DOHH2 (cell line): ENCODE data around the gene NTRK1.
A peak's percentile ranks its signal among the peaks of the same experiment; 100 is the strongest.

Experiments used
- H3F3A ChIP-seq: fragments of 200-600 bp; sonication (generic), shearing (Covaris generic); 2 replicates; pipeline ENCODE4 v1.6.0; 2016; ENCODE audit warnings: antibody characterized with exemption, mild to moderate bottlenecking; ENCODE audit not compliant: control insufficient read depth, insufficient read depth
- H3K27ac ChIP-seq: fragments of 200-600 bp; sonication (generic); 2 replicates; pipeline ENCODE4 v1.5.1; 2014; ENCODE audit warnings: low read depth, mild to moderate bottlenecking, low read length, moderate library complexity
- H3K27me3 ChIP-seq: fragments of 200-600 bp; sonication (generic); 2 replicates; pipeline ENCODE4 v1.6.1; 2014; ENCODE audit warnings: mild to moderate bottlenecking, low read length, mixed read lengths; ENCODE audit not compliant: control insufficient read depth
- H3K36me3 ChIP-seq: fragments of 200-600 bp; sonication (generic); 2 replicates; pipeline ENCODE4 v1.6.1; 2014; ENCODE audit warnings: mild to moderate bottlenecking, low read length, moderate library complexity, mixed read lengths; ENCODE audit not compliant: control insufficient read depth
- H3K4me1 ChIP-seq: fragments of 200-600 bp; sonication (generic); 2 replicates; pipeline ENCODE4 v1.6.1; 2014; ENCODE audit warnings: mild to moderate bottlenecking, low read length, mixed read lengths; ENCODE audit not compliant: control insufficient read depth
- H3K4me2 ChIP-seq: fragments of 200-600 bp; sonication (generic); 2 replicates; pipeline ENCODE4 v1.6.0; 2014; ENCODE audit warnings: mild to moderate bottlenecking, low read length, moderate library complexity
- H3K4me3 ChIP-seq: fragments of 200-600 bp; sonication (generic); 2 replicates; pipeline ENCODE4 v1.5.1; 2014; ENCODE audit warnings: mild to moderate bottlenecking, low read length, mixed read lengths
- H3K79me2 ChIP-seq: fragments of 200-600 bp; sonication (generic); 2 replicates; pipeline ENCODE4 v1.6.1; 2014; ENCODE audit warnings: mild to moderate bottlenecking, low read length, mixed read lengths; ENCODE audit not compliant: control insufficient read depth
- H3K9me2 ChIP-seq: fragments of 200-600 bp; sonication (generic); replicated peaks from 2 replicates; pipeline ENCODE4 v1.6.1; 2014; ENCODE audit warnings: mild to moderate bottlenecking, low read length, mixed read lengths; ENCODE audit not compliant: control insufficient read depth
- H3K9me3 ChIP-seq: fragments of 200-600 bp; sonication (generic); 2 replicates; pipeline ENCODE4 v1.6.1; 2014; ENCODE audit warnings: antibody characterized with exemption, low read length, mixed read lengths; ENCODE audit not compliant: control insufficient read depth, insufficient read depth
- H4K20me1 ChIP-seq: fragments of 200-600 bp; sonication (generic); 2 replicates; pipeline ENCODE4 v1.6.0; 2014; ENCODE audit warnings: low read depth, mild to moderate bottlenecking, antibody characterized with exemption, low read length, moderate library complexity; ENCODE audit not compliant: control insufficient read depth, insufficient read depth
- CTCF ChIP-seq: fragments of 200-600 bp; sonication (generic); IDR thresholded peaks from one replicate; pipeline ENCODE4 v1.5.1; 2014; ENCODE audit warnings: antibody characterized with exemption, mild to moderate bottlenecking, low read depth, low read length; ENCODE audit not compliant: poor library complexity, severe bottlenecking
- EZH2phosphoT487 ChIP-seq: fragments of 200-600 bp; sonication (generic); IDR thresholded peaks from 2 replicates; pipeline ENCODE4 v1.6.1; 2017; ENCODE audit warnings: borderline replicate concordance, mild to moderate bottlenecking, antibody characterized with exemption, low read length, moderate library complexity, mixed read lengths

NTRK1 gene

GRCh38 chr1:156857532-156857931 is 3.1 kb upstream of the NTRK1 start:
- Histone ChIP-seq H3K4me3 (no peak overlapping the region), H3F3A (no peaks in the 10 kb centered on the region), H3K9me2 (no peaks in the 10 kb centered on the region), H3K27me3 (peaks cover 63% of the 10 kb centered on the region), H3K79me2 (no peaks in the 10 kb centered on the region), H3K36me3 (no peaks in the 10 kb centered on the region), H3K27ac (no peak overlapping the region), H3K4me1 (peaks cover 10% of the 10 kb centered on the region), H4K20me1 (peaks cover 3% of the 10 kb centered on the region; the same call in 1 of the 2 replicates), H3K4me2 (no peak overlapping the region), H3K9me3 (no peaks in the 10 kb centered on the region)
- TF ChIP-seq CTCF (no peak), EZH2phosphoT487 (no peak)

DNA sequence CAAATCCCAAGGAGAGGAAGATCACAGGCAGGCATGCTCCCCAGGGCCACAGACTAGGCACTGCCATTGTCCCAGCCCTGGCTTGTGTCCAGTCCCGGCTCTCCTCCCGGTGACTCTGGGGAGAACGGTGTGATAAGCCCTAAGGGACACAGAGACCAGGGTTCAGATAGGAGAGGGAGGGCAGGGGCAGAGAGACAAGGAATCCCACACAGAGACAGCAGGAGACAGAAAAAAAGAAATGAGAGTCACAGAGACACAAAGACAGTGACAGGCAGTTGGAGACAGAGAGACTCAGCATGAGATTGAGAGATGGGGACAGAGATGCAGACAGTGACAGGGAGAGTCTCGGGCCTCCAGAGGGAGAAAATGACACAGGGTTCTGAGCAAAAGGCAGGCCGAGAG is 2.1 kb upstream of the NTRK1 start:
- H4K20me1 ChIP-seq: peaks cover 3% of the 10 kb centered on the region; the same call in 1 of the 2 replicates
- H3K9me3 ChIP-seq: no peaks in the 10 kb centered on the region
- no peak overlapping the region for H3K4me3 ChIP-seq

GRCh38 chr1:156858959-156859522 is 1.6 kb upstream of the NTRK1 start, which contains the start of gene INSRR:
TSS of gene INSRR (minus strand) at chr1:156859117. CDS start at chr1:156858621, 496 bp downstream.
- no peaks in the 10 kb centered on the region for H3K9me2 ChIP-seq
- H3F3A ChIP-seq: no peaks in the 10 kb centered on the region
- H3K27ac ChIP-seq: no peak within 1 kb of the TSS
- H3K4me1 ChIP-seq: peaks cover 10% of the 10 kb centered on the region
- peak within 1 kb of the TSS; percentile 57 for H3K4me2 ChIP-seq
- H3K27me3 ChIP-seq: peaks cover 77% of the 10 kb centered on the region
- TF ChIP-seq CTCF: no peak
- TF ChIP-seq EZH2phosphoT487: peak; percentile 92
- no peaks in the 10 kb centered on the region for H3K9me3 ChIP-seq
- H3K36me3 ChIP-seq: no peaks in the 10 kb centered on the region
- no peaks in the 10 kb centered on the region for H3K79me2 ChIP-seq
- H4K20me1 ChIP-seq: peaks cover 3% of the 10 kb centered on the region; the same call in 1 of the 2 replicates
- H3K4me3 ChIP-seq: no peak within 1 kb of the TSS

More for the DNA sequence above, 2.1 kb upstream of the NTRK1 start:
- Histone ChIP-seq H3K27ac (no peak overlapping the region), H3K27me3 (peaks cover 73% of the 10 kb centered on the region), H3K4me2 (no peak overlapping the region), H3K79me2 (no peaks in the 10 kb centered on the region), H3K9me2 (no peaks in the 10 kb centered on the region), H3F3A (no peaks in the 10 kb centered on the region), H3K4me1 (peaks cover 10% of the 10 kb centered on the region), H3K36me3 (no peaks in the 10 kb centered on the region)
- no peak for TF ChIP-seq CTCF
- TF ChIP-seq EZH2phosphoT487: no peak
